ENCODE measurements around the gene TUBA4A.

DNA sequence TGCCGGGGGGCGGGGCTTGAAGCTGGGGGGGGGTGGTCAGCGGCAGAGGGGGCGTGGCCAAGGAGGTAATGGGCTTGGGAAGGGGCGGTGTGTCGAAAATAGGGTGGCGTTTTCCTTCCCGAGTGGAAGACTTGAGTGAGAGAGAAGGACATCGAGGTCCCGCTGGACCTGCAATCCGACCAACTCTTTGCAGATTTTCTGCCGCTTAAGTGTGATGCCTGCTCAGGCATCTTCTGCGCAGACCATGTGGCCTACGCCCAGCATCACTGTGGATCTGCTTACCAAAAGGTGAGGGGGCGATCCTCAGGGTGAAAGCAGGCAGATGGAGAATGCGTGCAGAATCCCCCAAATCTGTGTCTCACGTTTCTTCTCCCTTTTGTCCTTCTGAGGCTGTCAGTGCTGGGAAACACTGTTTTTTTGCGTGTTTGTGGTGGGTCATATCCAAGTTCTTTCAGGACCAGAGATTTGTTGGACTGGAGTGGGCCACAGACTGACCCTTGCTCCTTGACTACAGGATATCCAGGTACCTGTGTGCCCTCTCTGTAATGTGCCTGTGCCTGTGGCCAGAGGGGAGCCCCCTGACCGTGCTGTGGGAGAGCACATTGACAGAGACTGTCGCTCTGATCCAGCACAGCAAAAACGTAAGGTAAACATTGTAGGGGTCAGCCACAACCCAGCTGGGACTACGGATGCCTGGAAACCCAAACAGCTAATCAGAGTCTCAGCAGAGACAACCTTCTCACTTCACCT lies 46.4 kb downstream of the TUBA4A start:
- TF ChIP-seq CTCF (IDR thresholded peaks at IDR 0.05), result no peak
- no peak for TF ChIP-seq POLR2A (IDR thresholded peaks at IDR 0.05)

Data from testis (tissue), 2 donors.